IMR-90 (cell line): ENCODE results near the gene SLC24A2. TPM values are rescaled to one million over a fixed set of nuclear protein-coding genes. Genes with fewer than 3 reads are reported as not detected.

Experiments used
- ATAC-seq: fragments of 200-7000 bp; cut with Tn5 transposase; 2 replicates; pipeline ENCODE4 v1.9.1; 2020; ENCODE audit warnings: low read depth, mild to moderate bottlenecking, moderate library complexity
- BruUV-seq: library from RNA; stranded (reverse); fragments of 400-500 nt; replicated peaks from 2 replicates; lab custom pipeline; 2021; lab: Mats Ljungman, UMichigan
- CTCF ChIA-PET: fragments of 300-600 bp; formaldehyde crosslinking; extraction: SDS; loops from one replicate; lab custom pipeline; 2021; ENCODE audit warnings: antibody characterized with exemption; lab: Yijun Ruan, JAX
- POLR2A ChIA-PET: fragments of 300-600 bp; sonication (Branson Sonifier 250); formaldehyde crosslinking; loops from one replicate; lab custom pipeline; 2022; ENCODE audit warnings: antibody characterized with exemption; ENCODE audit not compliant: unreplicated experiment; lab: Charles Lee
- DNase-seq: peaks from one replicate; pipeline ENCODE4 v3.0.0; 2013
- H2AFZ ChIP-seq: replicated peaks from 2 replicates; pipeline ENCODE3; 2013; ENCODE audit warnings: low read length, mild to moderate bottlenecking; ENCODE audit not compliant: poor library complexity
- H2AK5ac ChIP-seq: 2 replicates; pipeline ENCODE4 v1.6.1; 2013; ENCODE audit warnings: low read depth, low read length, inconsistent platforms
- H2AK9ac ChIP-seq: replicated peaks from 2 replicates; pipeline ENCODE3; 2013; ENCODE audit warnings: mild to moderate bottlenecking, low read depth, low read length, moderate library complexity; ENCODE audit not compliant: poor library complexity
- H2BK120ac ChIP-seq: 2 replicates; pipeline ENCODE4 v1.6.1; 2013; ENCODE audit warnings: low read depth, low read length, inconsistent platforms
- H2BK15ac ChIP-seq: 3 replicates; pipeline ENCODE4 v1.6.1; 2013; ENCODE audit warnings: low read depth, low read length, inconsistent platforms
- H2BK20ac ChIP-seq: 2 replicates; pipeline ENCODE4 v1.6.1; 2013; ENCODE audit warnings: low read depth, mild to moderate bottlenecking, inconsistent platforms, low read length, moderate library complexity
- H2BK5ac ChIP-seq: 2 replicates; pipeline ENCODE4 v1.6.1; 2013; ENCODE audit warnings: mild to moderate bottlenecking, low read depth, low read length, inconsistent platforms; ENCODE audit not compliant: poor library complexity, severe bottlenecking
- H3K14ac ChIP-seq: replicated peaks from 2 replicates; pipeline ENCODE4 v1.6.1; 2013; ENCODE audit warnings: low read depth, low read length, inconsistent platforms
- H3K18ac ChIP-seq: 2 replicates; pipeline ENCODE4 v1.6.1; 2013; ENCODE audit warnings: low read depth, low read length, control low read depth
- H3K23ac ChIP-seq: 2 replicates; pipeline ENCODE4 v1.6.1; 2013; ENCODE audit warnings: low read depth, low read length, inconsistent platforms
- H3K27ac ChIP-seq: 2 replicates; pipeline ENCODE4 v1.5.1; 2013; ENCODE audit warnings: mild to moderate bottlenecking, control low read depth, low read length; ENCODE audit not compliant: insufficient read depth
- H3K27me3 ChIP-seq: 2 replicates; pipeline ENCODE4 v1.6.1; 2013; ENCODE audit warnings: low read length; ENCODE audit not compliant: control insufficient read depth, insufficient read depth
- H3K36me3 ChIP-seq: 2 replicates; pipeline ENCODE4 v1.6.1; 2013; ENCODE audit warnings: low read length, mixed read lengths; ENCODE audit not compliant: control insufficient read depth, insufficient read depth
- H3K4ac ChIP-seq: 2 replicates; pipeline ENCODE4 v1.6.1; 2013; ENCODE audit warnings: low read depth, low read length, inconsistent platforms
- H3K4me1 ChIP-seq: 2 replicates; pipeline ENCODE4 v1.6.1; 2013; ENCODE audit warnings: low read length, mixed read lengths; ENCODE audit not compliant: control insufficient read depth, insufficient read depth
- H3K4me2 ChIP-seq: 2 replicates; pipeline ENCODE4 v1.6.1; 2013; ENCODE audit warnings: low read depth, mild to moderate bottlenecking, control low read depth, low read length, moderate library complexity
- H3K4me3 ChIP-seq: 2 replicates; pipeline ENCODE4 v1.5.1; 2013; ENCODE audit warnings: low read depth, mild to moderate bottlenecking, control low read depth, low read length, moderate library complexity; ENCODE audit not compliant: insufficient read depth
- H3K56ac ChIP-seq: 2 replicates; pipeline ENCODE4 v1.6.1; 2013; ENCODE audit warnings: low read length, inconsistent platforms; ENCODE audit not compliant: insufficient read depth; ENCODE audit errors: extremely low read depth
- H3K79me1 ChIP-seq, 2 experiments: 2 replicates each; pipeline ENCODE4 v1.6.1; 2013; ENCODE audit warnings: low read length in 2 of 2, inconsistent platforms in 1 of 2, low read depth in 1 of 2
- H3K9ac ChIP-seq: 2 replicates; pipeline ENCODE4 v1.6.1; 2013; ENCODE audit warnings: low read depth, low read length, control low read depth
- H3K9me1 ChIP-seq: 2 replicates; pipeline ENCODE4 v1.6.1; 2013; ENCODE audit warnings: low read length, inconsistent platforms; ENCODE audit not compliant: insufficient read depth
- H3K9me3 ChIP-seq: 2 replicates; pipeline ENCODE4 v1.6.1; 2013; ENCODE audit warnings: low read length; ENCODE audit not compliant: control insufficient read depth, insufficient read depth
- H4K20me1 ChIP-seq: 2 replicates; pipeline ENCODE4 v1.6.1; 2013; ENCODE audit warnings: low read length, inconsistent platforms; ENCODE audit not compliant: insufficient read depth
- H4K5ac ChIP-seq: 2 replicates; pipeline ENCODE4 v1.6.1; 2013; ENCODE audit warnings: mild to moderate bottlenecking, low read depth, low read length, control low read depth
- H4K8ac ChIP-seq, 2 experiments: 2 replicates each; pipeline ENCODE4 v1.6.1; 2013; ENCODE audit warnings: low read depth in 2 of 2, low read length in 2 of 2, control low read depth in 1 of 2, inconsistent platforms in 1 of 2
- H4K91ac ChIP-seq: 2 replicates; pipeline ENCODE4 v1.6.1; 2013; ENCODE audit warnings: low read depth, low read length, inconsistent platforms; ENCODE audit not compliant: insufficient read depth
- BHLHE40 ChIP-seq: fragments of 150-350 bp; IDR thresholded peaks from 2 replicates; pipeline ENCODE4 v1.6.1; 2016; ENCODE audit warnings: mild to moderate bottlenecking, low read depth, low read length
- CEBPB ChIP-seq: IDR thresholded peaks from 2 replicates; pipeline ENCODE4 v1.6.1; 2012; ENCODE audit warnings: low read depth, low read length, improper control_type of control experiment
- CHD1 ChIP-seq: IDR thresholded peaks from 2 replicates; pipeline ENCODE4 v1.6.1; 2012; ENCODE audit warnings: low read depth, low read length, improper control_type of control experiment
- CTCF ChIP-seq: conservative IDR thresholded peaks from 2 replicates; pipeline ENCODE4 v1.5.1; 2012; ENCODE audit warnings: mild to moderate bottlenecking, low read depth, low read length, improper control_type of control experiment
- FOS ChIP-seq: fragments of 150-350 bp; IDR thresholded peaks from 2 replicates; pipeline ENCODE4 v1.6.1; 2016; ENCODE audit warnings: low read depth, low read length
- MAFK ChIP-seq: IDR thresholded peaks from 2 replicates; pipeline ENCODE4 v1.6.1; 2012; ENCODE audit warnings: low read depth, low read length, improper control_type of control experiment
- MAZ ChIP-seq: IDR thresholded peaks from 2 replicates; pipeline ENCODE4 v1.6.1; 2012; ENCODE audit warnings: low read depth, mild to moderate bottlenecking, low read length, improper control_type of control experiment, moderate library complexity, borderline replicate concordance
- NFE2L2 ChIP-seq: fragments of 150-350 bp; IDR thresholded peaks from 2 replicates; pipeline ENCODE4 v1.6.1; 2016; ENCODE audit warnings: low read depth, mild to moderate bottlenecking, low read length
- POLR2A ChIP-seq: IDR thresholded peaks from 2 replicates; pipeline ENCODE4 v1.6.1; 2012; ENCODE audit warnings: mild to moderate bottlenecking, low read depth, low read length
- RCOR1 ChIP-seq: IDR thresholded peaks from 2 replicates; pipeline ENCODE4 v1.6.1; 2012; ENCODE audit warnings: mild to moderate bottlenecking, low read length, improper control_type of control experiment; ENCODE audit not compliant: insufficient replicate concordance
- RFX5 ChIP-seq: IDR thresholded peaks from 2 replicates; pipeline ENCODE4 v1.8.0; 2012; ENCODE audit warnings: low read depth, mild to moderate bottlenecking, low read length, moderate library complexity
- SMC3 ChIP-seq: fragments of 150-350 bp; IDR thresholded peaks from 2 replicates; pipeline ENCODE4 v1.6.1; 2016; ENCODE audit warnings: low read depth, mild to moderate bottlenecking, antibody characterized with exemption, low read length, moderate library complexity
- USF2 ChIP-seq: fragments of 150-350 bp; IDR thresholded peaks from 2 replicates; pipeline ENCODE4 v1.6.1; 2017; ENCODE audit warnings: mild to moderate bottlenecking, antibody characterized with exemption, low read length, low read depth
- WGBS, 2 experiments: methylation state at CpG; one replicate each; pipeline versions ENCODE4 v1.1.5 to v1.1.7; 2013; ENCODE audit warnings: missing lambda C conversion rate in 2 of 2; ENCODE audit not compliant: insufficient read length in 1 of 2; ENCODE audit errors: extremely low coverage in 2 of 2; 5-methylcytosine and 5-hydroxymethylcytosine counted together
- dilution Hi-C: fragments of 300-500 bp; cut with HindIII; formaldehyde crosslinking; loops from one replicate; pipeline ENCODE4 v1.14.3; 2018; ENCODE audit warnings: low sequenced_read_pairs; ENCODE audit not compliant: unreplicated experiment
- in situ Hi-C: fragments of 300-500 bp; cut with MboI; formaldehyde crosslinking; loops from 3 replicates; pipeline ENCODE4 v1.14.3; 2019; ENCODE audit warnings: low sequenced_read_pairs, inconsistent platforms, mixed read lengths
- intact Hi-C: fragments of 100-400 bp; cut with micrococcal nuclease; formaldehyde crosslinking; loops from 2 replicates; pipeline ENCODE4 v1.10.0; 2022
- polyA plus RNA-seq, 3 experiments: library from polyadenylated mRNA; depleted of rRNA; stranded (reverse); fragments of >200 nt; gene quantifications; 2 replicates each; pipeline ENCODE4 v1.2.3, GENCODE V29; 2012; ENCODE audit warnings: low replicate concordance in 1 of 3
- total RNA-seq: library from RNA; depleted of rRNA; stranded (reverse); fragments of >200 nt; gene quantifications from 2 replicates; pipeline ENCODE4 v1.2.3, GENCODE V29; 2012

Gene SLC24A2
- total and polyA plus RNA-seq, 2 of the 4 experiments (the other 2 are of a cell fraction), result not detected

- Histone ChIP-seq H3K23ac (no peak overlapping the region), H3K18ac (no peak overlapping the region), H4K20me1 (no peaks in the 10 kb centered on the region), H3K27me3 (no peaks in the 10 kb centered on the region), H3K4me3 (no peak overlapping the region), H3K14ac (no peak overlapping the region), H2BK120ac (no peak overlapping the region), H4K5ac (no peak overlapping the region), H4K91ac (no peak overlapping the region), H3K9me1 (no peaks in the 10 kb centered on the region), H3K9me3 (0 out of 2 replicates have a peak, but pooled peaks cover 2% of the 10 kb centered on the region), H2AK5ac (no peak overlapping the region), H2AFZ (no peak overlapping the region), H2BK5ac (no peak overlapping the region), H3K56ac (no peak overlapping the region), H3K36me3 (no peaks in the 10 kb centered on the region), H3K9ac (no peak overlapping the region), H2AK9ac (no peak overlapping the region), H3K4me2 (no peak overlapping the region), H3K4me1 (no peaks in the 10 kb centered on the region), H2BK15ac (no peak overlapping the region), H4K8ac (no peak overlapping the region), H3K27ac (no peak overlapping the region), H3K4ac (no peak overlapping the region), H2BK20ac (no peak overlapping the region), H3K79me1 (no peaks in the 10 kb centered on the region)
- BruUV-seq, result no TSS peak
- DNase-seq (no peak), ATAC-seq (no peak)
- in situ Hi-C loops (no loop called here), intact Hi-C loops (no loop called here), dilution Hi-C loops (no loop called here)
- ChIA-PET CTCF (no interaction called here), POLR2A (no interaction called here)
- WGBS, 2 experiments, result 77% methylated on average over 5 of the region's 16 CpGs; no CpG with 5 or more reads in 1 of the 2 experiments
- TF ChIP-seq CTCF (no peak), CHD1 (no peak), POLR2A (no peak), RCOR1 (no peak), CEBPB (no peak), MAFK (no peak), MAZ (no peak), BHLHE40 (no peak), NFE2L2 (no peak), FOS (no peak), USF2 (no peak), SMC3 (no peak), RFX5 (no peak)
Observed at GRCh38 chr9:19809422-19810269, 20.8 kb upstream of the SLC24A2 start.
